Measurements from ENCODE around the gene RFC3.

Gene RFC3

DNA sequence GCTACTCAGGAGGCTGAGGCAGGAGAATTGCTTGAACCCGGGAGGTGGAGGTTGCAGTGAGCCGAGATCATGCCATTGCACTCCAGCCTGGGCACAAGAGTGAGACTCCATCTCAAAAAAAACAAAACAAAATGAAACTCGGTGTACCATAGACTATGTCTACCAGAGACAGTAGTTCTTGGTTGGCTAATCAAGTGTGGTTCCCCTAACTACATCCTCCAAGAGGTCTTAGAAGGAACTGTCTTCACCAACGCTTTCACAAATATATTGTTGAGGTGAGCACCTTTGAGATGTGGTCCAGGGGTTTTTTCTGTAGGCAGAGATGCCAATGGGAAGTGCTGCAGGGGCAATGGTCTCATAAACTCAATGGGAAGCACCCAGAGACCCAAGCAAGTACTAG, 48.0 kb downstream of the RFC3 start:
- no peak for DNase-seq (ENCODE audit: low spot score)

DNA sequence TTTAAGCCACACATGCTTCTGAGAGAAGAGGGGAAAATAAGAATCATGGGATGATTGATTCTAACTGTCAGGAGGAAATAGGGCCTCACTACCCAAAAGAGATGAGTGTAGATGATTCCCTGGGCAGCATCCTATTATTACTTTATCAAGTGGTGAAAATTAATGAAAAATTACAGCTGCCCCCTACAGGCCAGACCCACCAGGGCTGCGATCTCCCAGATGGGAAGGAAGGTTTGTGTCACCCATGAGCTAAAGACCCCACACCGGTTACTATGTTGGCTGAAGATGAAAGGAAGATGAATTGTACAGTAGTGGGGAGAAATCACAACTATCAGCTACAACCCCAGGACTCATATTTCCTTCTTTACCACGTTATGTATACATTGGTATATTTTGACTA, 49.5 kb downstream of the RFC3 start:
- DNase-seq (ENCODE audit: low spot score), result no peak

DNA sequence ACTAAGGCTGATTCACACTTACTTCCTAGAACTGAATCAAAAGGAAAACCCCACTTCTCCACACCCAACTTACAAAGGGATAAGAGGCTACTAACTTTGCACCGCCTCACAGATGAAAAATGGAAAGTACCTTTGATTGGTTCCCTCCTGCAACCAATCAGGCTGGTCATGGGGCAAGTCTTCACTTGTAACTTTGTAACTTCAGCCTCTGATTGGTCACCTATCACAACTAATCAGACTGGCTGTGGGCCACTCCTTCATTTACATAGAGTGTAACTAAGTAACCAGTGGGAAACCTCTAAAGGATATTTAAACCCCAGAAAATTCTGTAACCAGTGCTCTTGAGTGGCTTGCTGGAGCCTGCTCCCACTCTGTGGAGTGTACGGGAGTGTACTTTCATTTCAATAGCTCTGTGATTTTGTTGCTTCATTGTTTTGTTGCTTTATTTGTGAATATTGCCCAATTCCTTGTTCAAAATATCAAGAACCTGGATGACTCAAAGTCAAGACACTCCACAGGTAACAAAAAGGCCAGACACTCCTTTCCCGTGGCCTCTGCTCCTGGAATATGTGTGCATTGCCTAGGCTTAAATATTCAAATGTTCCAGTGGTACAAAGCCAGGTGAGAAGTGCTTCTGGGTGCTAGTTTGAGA, 50.5 kb downstream of the RFC3 start:
- no peak for DNase-seq (ENCODE audit: low spot score)

DNA sequence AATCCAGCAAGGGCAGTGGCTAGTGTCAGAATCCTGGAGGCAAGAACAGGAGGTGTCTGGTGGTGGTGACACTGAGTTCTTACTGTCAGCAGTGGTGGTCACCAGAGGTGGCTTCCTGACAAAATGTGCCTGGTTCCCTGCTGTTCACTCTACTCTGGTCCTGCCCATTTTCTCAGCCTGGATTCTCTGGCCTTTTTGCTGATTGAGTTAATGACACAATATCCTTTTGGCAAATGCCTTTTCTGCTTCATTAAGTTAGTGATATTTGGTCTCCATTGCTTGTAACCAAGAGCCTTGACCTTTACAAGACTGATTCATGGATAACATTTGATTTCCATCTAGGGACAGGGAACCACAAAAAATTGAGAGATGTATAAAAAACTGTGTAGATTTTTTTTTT, 51.1 kb downstream of the RFC3 start:
- DNase-seq (ENCODE audit: low spot score), result no peak

DNA sequence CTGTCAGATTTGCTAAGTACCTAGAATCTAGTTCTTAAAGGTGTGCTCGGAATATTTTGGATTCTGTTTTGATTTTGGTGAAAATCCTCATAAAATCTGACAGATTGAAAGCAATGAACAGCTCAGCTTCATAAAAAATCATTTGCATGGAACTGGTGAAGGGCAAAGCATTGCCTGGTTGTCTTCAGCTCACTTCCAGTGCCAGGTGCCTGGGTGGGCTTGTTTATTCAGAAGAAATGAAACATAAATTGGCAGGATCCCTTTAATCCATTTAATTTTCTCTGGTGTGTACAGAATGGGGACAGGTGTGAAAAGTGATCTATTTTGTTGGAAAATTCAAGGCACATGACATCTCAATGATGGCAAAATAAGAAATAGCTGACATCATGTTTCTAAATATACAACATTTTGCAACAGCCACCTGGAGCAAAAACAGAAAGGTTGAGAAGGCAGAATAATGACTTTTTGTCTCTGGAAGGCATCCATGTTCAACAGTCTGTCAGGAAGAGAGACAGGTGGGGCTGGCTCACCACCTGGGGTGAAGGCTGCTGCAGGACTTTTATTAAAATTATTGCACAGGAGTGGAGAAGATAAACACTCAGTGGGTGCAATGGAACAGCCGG, 52.2 kb downstream of the RFC3 start:
- no peak for DNase-seq (ENCODE audit: low spot score)

DNA sequence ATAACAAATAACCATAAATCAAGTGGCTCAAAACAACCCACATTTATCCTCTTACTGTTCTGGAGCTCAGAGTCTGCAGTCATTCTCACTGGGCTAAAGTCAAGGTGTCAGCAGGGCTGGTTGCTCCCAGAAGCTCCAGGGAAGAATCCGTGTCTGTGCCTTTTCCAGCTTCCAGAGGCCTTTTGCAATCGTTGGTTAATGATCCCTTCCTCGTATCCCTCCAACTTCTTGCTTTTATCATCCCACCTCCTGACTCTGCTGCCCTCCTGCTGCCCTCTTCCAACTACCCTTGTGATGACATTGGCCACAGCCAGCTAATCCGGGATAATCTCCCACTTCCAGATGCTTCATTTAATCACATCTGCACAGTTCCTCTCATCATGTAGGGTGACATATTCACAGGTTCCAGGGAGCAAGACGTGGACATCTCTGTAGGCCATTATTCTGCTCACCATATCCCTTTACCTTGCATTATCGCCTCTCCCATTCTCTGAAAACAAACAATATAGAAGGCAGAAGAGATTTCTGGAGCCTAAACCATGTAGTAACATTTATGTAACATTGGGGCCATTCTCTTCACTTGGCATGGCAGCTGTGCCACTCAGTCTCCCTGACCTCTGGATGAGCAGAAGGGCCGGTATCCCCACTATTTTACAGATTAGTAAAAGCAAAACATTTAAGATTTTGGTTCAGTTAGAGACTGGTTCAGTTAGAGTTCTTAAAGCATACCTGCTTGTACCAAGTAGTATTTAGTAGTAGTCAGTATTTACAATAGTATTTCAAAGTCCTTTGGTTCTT, 53.5 kb downstream of the RFC3 start:
- DNase-seq (ENCODE audit: low spot score), result no peak

DNA sequence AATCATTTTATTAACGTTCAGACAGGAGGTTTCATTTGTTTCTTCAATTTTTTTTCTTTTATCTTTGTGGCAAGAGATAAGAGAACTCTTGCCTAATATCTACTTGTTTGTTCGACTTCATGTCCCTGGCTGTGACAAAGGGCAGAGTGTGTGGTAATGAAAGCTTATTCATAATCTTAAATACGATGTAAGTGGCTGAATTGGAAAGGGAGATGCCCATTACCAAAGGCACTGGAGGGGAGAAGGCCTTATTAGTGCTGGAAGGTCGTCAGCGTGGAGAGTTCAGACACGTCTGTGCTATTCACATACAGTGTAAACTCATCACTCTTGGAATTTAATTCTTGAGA, 54.0 kb downstream of the RFC3 start:
- no peak for DNase-seq (ENCODE audit: low spot score)

DNA sequence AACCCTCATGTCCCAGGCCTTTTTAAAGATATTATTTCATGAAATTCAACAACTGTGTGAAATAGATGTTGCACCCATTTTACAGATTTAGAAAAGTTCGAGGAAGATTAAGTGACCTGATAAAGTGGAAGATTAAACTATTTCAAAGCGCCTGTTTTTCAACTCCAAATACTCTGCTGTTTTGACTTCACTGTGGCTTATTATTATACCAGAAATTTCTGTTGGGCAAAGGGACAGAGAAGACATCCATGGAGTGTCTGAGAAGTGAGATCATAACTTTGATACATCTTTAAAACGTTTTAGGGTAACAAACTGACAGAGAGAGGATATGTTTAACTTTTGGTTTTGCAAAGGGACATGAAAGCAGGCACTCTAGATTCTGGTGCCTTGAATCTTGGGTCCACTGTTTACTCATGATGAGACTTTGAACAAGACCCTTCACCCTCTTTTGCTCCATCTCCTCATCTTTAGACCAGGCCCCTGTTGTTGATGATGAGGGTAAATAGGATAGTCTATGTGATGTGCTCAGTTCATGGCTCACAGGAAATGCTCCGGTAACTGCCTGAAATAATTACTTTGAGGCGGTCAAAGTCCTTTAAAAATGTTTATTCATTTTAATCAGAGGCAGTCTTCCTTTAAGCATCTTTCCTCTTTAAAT, 55.4 kb downstream of the RFC3 start:
- no peak for DNase-seq (ENCODE audit: low spot score)

DNA sequence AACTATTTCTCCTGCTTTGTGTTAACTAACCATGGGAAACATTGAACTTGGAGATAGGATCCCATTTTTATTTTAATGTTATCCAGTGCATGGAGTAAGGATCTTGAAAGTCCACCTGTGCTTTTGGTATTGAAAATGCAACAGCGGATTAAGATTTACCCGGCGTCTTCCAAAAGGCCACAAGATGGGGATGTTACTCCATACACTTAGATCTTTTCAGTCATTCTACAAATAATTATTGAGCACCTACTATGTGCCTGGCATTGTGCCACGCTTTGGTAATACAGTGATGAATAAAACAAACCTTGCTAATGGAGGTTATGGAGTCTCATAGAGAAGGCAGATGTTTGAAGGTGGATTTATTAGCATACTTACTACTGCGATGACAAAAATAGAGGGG, 56.9 kb downstream of the RFC3 start:
- DNase-seq (ENCODE audit: low spot score), result no peak

DNA sequence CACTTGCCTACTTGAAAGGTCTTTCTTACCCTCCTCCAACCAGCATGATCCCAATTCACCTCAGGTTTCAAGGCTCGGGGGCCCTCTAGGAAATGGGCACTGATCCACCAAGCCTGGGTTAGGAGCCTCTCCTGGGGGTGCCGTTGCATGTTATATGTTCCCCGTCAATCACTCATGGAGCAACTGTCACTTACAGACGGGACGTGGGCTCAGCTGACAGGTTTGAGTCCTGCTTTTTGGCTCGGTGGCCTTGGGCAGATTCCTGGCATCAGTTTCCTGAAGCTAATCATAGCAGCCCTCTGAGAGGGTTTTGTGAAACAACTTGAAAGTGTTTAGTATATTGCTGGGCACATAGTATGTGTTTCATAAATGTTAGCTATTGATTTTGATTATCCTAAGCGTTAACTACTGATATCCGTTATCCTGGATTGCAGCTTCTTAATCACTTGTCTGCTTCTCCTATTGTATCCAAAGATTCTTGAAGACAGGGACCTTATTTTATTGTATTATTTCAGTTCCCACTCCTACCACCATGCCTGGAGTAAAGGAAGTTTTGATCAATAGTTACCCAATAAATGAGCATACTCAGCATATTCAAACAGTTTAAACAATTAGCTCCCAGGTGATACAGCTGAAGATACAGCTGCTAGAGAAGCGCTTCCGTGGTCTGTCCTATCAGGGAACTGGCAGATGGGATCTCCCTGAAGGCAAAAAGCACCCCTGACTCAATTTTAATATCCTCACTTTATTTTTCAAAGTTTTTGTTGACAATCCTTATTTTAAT, 57.9 kb downstream of the RFC3 start:
- no peak for DNase-seq (ENCODE audit: low spot score)

DNA sequence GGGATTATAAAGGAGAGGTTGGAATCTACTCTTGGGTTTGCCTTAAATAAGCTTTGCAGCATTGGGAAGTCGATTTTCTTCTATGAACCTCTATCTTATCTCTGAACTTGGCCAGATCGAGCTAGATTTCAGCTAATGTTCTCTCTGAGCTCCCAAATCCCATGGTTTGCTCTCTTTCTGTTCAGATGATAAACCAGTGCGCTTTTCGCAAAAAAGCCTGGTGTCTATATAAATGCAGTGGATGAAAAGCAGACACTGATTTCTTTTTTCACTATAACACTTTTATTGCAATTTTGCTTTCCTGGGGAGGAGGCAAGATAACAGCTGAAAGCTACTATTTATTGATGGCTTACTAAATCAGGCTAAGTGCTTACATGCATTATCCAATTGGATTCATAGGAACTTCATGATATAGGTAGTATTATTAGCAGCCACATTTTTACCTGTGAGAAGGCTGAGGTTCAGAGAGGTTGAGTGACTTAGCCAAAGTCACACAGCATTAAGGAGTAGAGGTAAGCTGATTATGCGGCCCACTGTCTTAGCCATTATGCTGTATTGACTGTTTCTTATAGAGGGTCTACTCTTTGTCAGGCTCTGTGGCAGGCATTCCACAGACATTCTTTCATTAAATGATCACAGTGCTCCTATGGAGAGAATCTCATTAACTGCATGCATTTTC, 58.9 kb downstream of the RFC3 start:
- DNase-seq (ENCODE audit: low spot score), result no peak

DNA sequence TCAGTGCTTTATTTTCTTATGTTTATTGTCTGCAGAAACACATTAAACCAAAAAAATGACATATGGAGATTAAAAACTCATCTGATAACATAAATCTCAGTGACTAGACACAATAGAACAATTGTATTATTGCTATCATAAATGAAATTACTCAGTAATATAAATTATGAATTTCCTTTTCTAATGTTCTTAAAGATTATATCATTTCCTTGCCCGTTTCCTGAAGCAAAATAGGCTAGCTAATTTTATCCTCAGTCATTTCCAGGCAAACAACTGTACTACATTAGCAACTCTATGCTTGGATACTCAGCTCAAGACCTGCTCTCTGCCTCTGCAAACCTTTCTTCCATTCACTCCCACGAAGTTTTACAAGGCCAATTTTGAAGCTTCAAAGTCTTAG, 61.2 kb downstream of the RFC3 start:
- DNase-seq (ENCODE audit: low spot score), result no peak

DNA sequence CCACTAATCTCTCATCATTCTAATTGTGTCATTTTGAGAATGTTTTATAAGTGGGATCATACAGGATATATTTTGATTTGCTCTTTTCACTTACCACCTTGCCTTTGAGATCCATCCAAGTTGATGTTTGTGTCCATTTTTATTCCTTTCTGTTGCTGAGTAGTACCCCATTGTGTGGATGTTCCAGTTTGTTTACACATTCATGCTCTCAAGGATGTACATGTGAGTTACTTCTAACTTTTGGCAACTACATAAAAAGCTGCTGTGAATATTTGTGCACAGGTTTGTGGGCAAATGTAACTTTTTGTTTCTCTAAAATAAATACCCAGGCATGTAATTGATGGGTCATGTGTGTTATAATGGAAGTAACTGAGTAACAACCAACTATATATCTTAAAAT, 64.9 kb downstream of the RFC3 start:
- DNase-seq (ENCODE audit: low spot score), result no peak

DNA sequence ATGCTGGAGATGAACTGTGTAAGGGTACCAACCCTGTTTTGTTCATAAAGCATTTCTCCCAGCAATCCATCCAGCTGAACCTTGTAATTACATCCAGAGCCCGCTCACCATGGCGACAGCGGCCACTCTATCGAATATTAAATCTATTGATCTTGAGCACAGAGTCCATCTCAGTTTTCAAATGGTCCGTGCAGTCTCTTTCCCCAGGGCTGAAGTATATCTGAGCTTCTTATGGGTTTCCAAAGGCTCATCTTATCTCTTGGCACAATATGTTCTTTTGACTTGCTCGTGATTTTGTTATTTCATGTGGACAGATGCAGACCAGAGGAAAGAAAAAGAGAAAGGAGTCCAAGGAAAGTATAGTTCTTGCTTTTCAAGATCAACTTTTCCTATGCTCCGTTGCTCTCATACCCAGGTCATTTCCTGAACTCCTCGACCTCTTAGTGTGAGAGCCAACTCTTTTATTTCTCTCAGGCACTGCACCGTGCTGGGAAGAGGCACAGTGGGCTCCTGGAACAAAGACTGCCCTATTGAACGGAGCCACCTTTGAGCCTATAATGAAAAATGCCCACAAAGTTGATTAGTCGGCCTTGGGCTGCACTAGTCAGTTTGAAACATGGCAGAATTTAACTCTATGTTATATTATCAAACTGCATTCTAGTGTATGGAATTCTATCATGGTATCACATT, 66.7 kb downstream of the RFC3 start:
- DNase-seq (ENCODE audit: low spot score), result no peak
